HG02759 (cell line): Measurements from ENCODE around the gene ERH.
A peak's percentile ranks its signal among the peaks of the same experiment; 100 is the strongest.
"Not testable (repeated sequence)": the region's sequence is repeated elsewhere in the genome, so short reads cannot be mapped to it uniquely, and the experiment has no call there.

Experiments used
- ATAC-seq: cut with Tn5 transposase; IDR thresholded peaks from one replicate; pipeline ENCODE4 v1.9.1; 2021; ENCODE audit warnings: mild to moderate bottlenecking, moderate library complexity; ENCODE audit not compliant: unreplicated experiment

ERH gene

GRCh38 chr14:69398053-69398817 is at the start of gene ERH, which contains the start of gene SLC39A9:
Gene ERH, minus strand, starts transcription at chr14:69398299. Its CDS starts 66 bp downstream, at chr14:69398233.
Gene SLC39A9, plus strand, starts transcription at chr14:69398692. Its CDS starts 678 bp downstream, at chr14:69399370.
- peak; percentile 90 for ATAC-seq

GRCh38 chr14:69443296-69443805 is 45.3 kb upstream of the ERH start:
- no peak for ATAC-seq

- peak; percentile 94 for ATAC-seq
These were observed 43.8 kb upstream of the ERH start for GRCh38 chr14:69441948-69442347.

- no peak for ATAC-seq
These were observed 41.6 kb upstream of the ERH start for GRCh38 chr14:69439521-69440270.

GRCh38 chr14:69432364-69432763 is 34.3 kb upstream of the ERH start:
- ATAC-seq = no peak

- no peak for ATAC-seq
These were observed 32.3 kb upstream of the ERH start for GRCh38 chr14:69430306-69430939.

GRCh38 chr14:69429643-69430042 is 31.5 kb upstream of the ERH start:
- no peak for ATAC-seq

- peak; percentile 62 for ATAC-seq
These were observed 30.3 kb upstream of the ERH start for GRCh38 chr14:69428289-69428998.

GRCh38 chr14:69427596-69427995 is 29.5 kb upstream of the ERH start:
- no peak for ATAC-seq

GRCh38 chr14:69424149-69424923 is 26.2 kb upstream of the ERH start:
- no peak for ATAC-seq

GRCh38 chr14:69423279-69423678 is 25.2 kb upstream of the ERH start:
- ATAC-seq = no peak

- not testable (repeated sequence) for ATAC-seq
These were observed 18.0 kb upstream of the ERH start for GRCh38 chr14:69416087-69416486.

GRCh38 chr14:69413483-69413882 is 15.4 kb upstream of the ERH start:
- ATAC-seq = no peak

- no peak for ATAC-seq
These were observed 10.3 kb upstream of the ERH start for GRCh38 chr14:69408331-69408960.

- no peak for ATAC-seq
These were observed 7.7 kb upstream of the ERH start for GRCh38 chr14:69405762-69406161.

- ATAC-seq = no peak
These were observed 6.8 kb upstream of the ERH start for GRCh38 chr14:69404883-69405282.

GRCh38 chr14:69404478-69404877 is 6.4 kb upstream of the ERH start:
- ATAC-seq = no peak

GRCh38 chr14:69401841-69402240 is 3.7 kb upstream of the ERH start:
- no peak for ATAC-seq

- ATAC-seq = no peak
These were observed 2.1 kb upstream of the ERH start for GRCh38 chr14:69400154-69400553.

- ATAC-seq = no peak
These were observed 1.7 kb upstream of the ERH start for GRCh38 chr14:69399750-69400149.
